HepG2 (cell line): ENCODE measurements around the gene GNAS-AS1. TPM values are rescaled to one million over a fixed set of nuclear protein-coding genes. Genes with fewer than 3 reads are reported as not detected.

ENCODE experiments used
- CHD2 ChIP-seq: IDR thresholded peaks from 2 replicates; pipeline ENCODE4 v1.6.1; 2011; ENCODE audit warnings: low read depth, low read length, improper control_type of control experiment
- E2F2 ChIP-seq: sonication (generic); formaldehyde crosslinking; IDR thresholded peaks from 2 replicates; pipeline ENCODE4 v1.4.0; 2020; ENCODE audit warnings: missing genetic modification reagents, borderline replicate concordance
- FOXP4 ChIP-seq: sonication (generic); formaldehyde crosslinking; IDR thresholded peaks from 2 replicates; pipeline ENCODE4 v1.4.0; 2020; ENCODE audit warnings: missing genetic modification reagents
- HES4 ChIP-seq: sonication (generic); formaldehyde crosslinking; IDR thresholded peaks from 2 replicates; pipeline ENCODE4 v1.9.0; 2021; ENCODE audit warnings: mild to moderate bottlenecking, missing genetic modification reagents, borderline replicate concordance
- HNRNPK ChIP-seq: fragments of 200-400 bp; formaldehyde crosslinking; IDR thresholded peaks from 2 replicates; pipeline ENCODE4 v1.6.1; 2018; ENCODE audit warnings: low read length, low read depth, moderate library complexity, mild to moderate bottlenecking; ENCODE audit not compliant: poor library complexity, severe bottlenecking
- HNRNPLL ChIP-seq: fragments of 200-400 bp; formaldehyde crosslinking; IDR thresholded peaks from 2 replicates; pipeline ENCODE4 v1.6.1; 2017; ENCODE audit warnings: mild to moderate bottlenecking, low read depth, low read length; ENCODE audit not compliant: poor library complexity, severe bottlenecking
- PAF1 ChIP-seq: IDR thresholded peaks from 2 replicates; pipeline ENCODE4 v1.6.1; 2016; ENCODE audit warnings: missing genetic modification reagents, missing compliant biosample characterization
- PRPF4 ChIP-seq: fragments of 200-400 bp; formaldehyde crosslinking; IDR thresholded peaks from 2 replicates; pipeline ENCODE4 v1.6.1; 2016; ENCODE audit warnings: low read length, low read depth; ENCODE audit not compliant: poor library complexity, severe bottlenecking
- RCOR2 ChIP-seq: IDR thresholded peaks from 2 replicates; pipeline ENCODE4 v1.6.1; 2016; ENCODE audit warnings: missing biosample characterization, missing genetic modification reagents
- ZNF333 ChIP-seq: sonication (generic); formaldehyde crosslinking; IDR thresholded peaks from 2 replicates; pipeline ENCODE4 v1.4.0; 2020; ENCODE audit warnings: mild to moderate bottlenecking, missing genetic modification reagents, borderline replicate concordance
- ZNF350 ChIP-seq: sonication (generic); formaldehyde crosslinking; IDR thresholded peaks from 2 replicates; pipeline ENCODE4 v1.4.0; 2020; ENCODE audit warnings: mild to moderate bottlenecking, low read depth, missing genetic modification reagents, borderline replicate concordance
- ZNF484 ChIP-seq: sonication (generic); formaldehyde crosslinking; IDR thresholded peaks from 2 replicates; pipeline ENCODE4 v1.5.1; 2020; ENCODE audit warnings: mild to moderate bottlenecking, low read depth, missing genetic modification reagents, borderline replicate concordance
- ZNF574 ChIP-seq: sonication (generic); formaldehyde crosslinking; IDR thresholded peaks from 2 replicates; pipeline ENCODE4 v1.4.0; 2020; ENCODE audit warnings: missing genetic modification reagents
- ZNF790 ChIP-seq: sonication (generic); formaldehyde crosslinking; IDR thresholded peaks from 2 replicates; pipeline ENCODE4 v1.8.0; 2022; ENCODE audit warnings: missing genetic modification reagents, mild to moderate bottlenecking, borderline replicate concordance
- polyA plus RNA-seq, 8 experiments: library from polyadenylated mRNA; depleted of rRNA in 3 of 8; stranded (reverse) in 7 of 8; unstranded in 1 of 8; fragments of >200 nt; fragmentation: Illumina TruSeq in 4 of 8; extraction: Trizol in 4 of 8; gene quantifications; 2 replicates each; pipeline versions ENCODE4 v1.2.1 to v1.2.3, GENCODE V29; 2011 to 2016; ENCODE audit warnings: low read depth in 4 of 8, missing spikeins in 1 of 8, mixed read lengths in 1 of 8; ENCODE audit not compliant: insufficient read depth in 1 of 8
- total RNA-seq, 5 experiments: library from RNA; depleted of rRNA; stranded (reverse); fragments of >200 nt; fragmentation: Illumina TruSeq; extraction: Trizol; gene quantifications; 2 replicates each; pipeline ENCODE4 v1.2.3, GENCODE V29; 2016; ENCODE audit warnings: low read depth in 1 of 5
- TF ChIP-seq, protein P1 (sequence below): sonication (generic); formaldehyde crosslinking; IDR thresholded peaks from 2 replicates; pipeline ENCODE4 v1.8.1; 2023; ENCODE audit warnings: mild to moderate bottlenecking, inconsistent platforms, moderate library complexity, missing genetic modification reagents, borderline replicate concordance
- TF ChIP-seq, protein P2 (sequence below): sonication (generic); formaldehyde crosslinking; IDR thresholded peaks from 2 replicates; pipeline ENCODE4 v1.4.0; 2020; ENCODE audit warnings: missing genetic modification reagents, borderline replicate concordance

The GNAS-AS1 gene
- total and polyA plus RNA-seq, 2 of the 13 experiments (the other 11 are each of a cell fraction or from before 2014, with no cell fraction given), result not detected

DNA sequence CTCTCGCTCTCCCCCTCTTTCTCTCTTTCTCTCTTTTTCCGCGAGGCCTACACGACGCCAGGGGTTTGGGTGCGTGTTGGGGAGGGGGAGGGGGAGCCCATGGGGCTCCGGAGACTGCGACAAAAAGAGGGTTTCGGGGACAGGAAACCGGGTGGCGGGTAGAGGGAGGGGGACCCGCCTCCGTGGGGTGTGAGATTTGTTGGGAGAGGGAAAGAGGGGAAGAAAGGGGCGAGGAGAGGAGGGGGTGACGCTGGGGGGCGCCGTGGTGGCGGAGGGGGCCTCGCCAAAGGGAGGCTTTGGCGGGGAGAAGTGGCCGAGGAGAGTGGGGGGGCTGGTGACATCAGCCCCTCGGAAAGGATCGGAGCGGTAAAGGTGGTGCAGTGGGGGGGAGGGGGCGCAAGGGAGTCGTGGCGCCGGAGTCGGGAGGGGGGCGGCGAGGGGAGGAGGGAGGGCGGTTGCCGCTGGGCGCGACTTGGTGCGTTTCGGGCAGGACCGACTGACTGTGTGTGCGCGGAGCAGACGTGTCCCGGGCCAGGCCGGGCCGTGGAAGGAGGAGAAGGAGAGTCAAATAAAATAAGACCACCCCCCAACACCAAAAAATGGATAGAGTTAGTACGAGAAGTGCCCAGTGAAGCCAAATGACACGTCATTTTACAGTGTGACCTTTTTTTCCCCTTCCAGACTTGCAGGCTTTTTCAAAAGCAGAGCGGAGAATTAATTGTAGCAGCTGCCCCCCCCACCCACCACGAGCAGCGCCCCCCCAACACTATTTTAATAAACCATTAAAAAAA, 41.6 kb upstream of the GNAS-AS1 start (continued):
- TF ChIP-seq E2F2 (CRISPR knock-in tag), result no peak
- TF ChIP-seq, protein P1, sequence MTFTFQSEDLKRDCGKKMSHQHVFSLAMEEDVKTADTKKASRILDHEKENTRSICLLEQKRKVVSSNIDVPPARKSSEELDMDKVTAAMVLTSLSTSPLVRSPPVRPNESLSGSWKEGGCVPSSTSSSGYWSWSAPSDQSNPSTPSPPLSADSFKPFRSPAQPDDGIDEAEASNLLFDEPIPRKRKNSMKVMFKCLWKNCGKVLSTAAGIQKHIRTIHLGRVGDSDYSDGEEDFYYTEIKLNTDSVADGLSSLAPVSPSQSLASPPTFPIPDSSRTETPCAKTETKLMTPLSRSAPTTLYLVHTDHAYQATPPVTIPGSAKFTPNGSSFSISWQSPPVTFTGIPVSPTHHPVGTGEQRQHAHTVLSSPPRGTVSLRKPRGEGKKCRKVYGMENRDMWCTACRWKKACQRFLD, result peak; percentile 33; the same call in 1 of the 2 replicates
- peak; percentile 38; the same call in 1 of the 2 replicates for TF ChIP-seq ZNF790 (CRISPR knock-in tag)
- TF ChIP-seq ZNF333, result peak; percentile 54; the same call in 1 of the 2 replicates
- 0 out of 2 replicates have a peak, but pooled peaks have one; percentile 49 for TF ChIP-seq ZNF484
- no peak for TF ChIP-seq PAF1
- peak; percentile 33 for TF ChIP-seq FOXP4
- TF ChIP-seq ZNF350 (CRISPR knock-in tag), result peak; percentile 18; the same call in 1 of the 2 replicates
- 0 out of 2 replicates have a peak, but pooled peaks have one; percentile 12 for TF ChIP-seq ZNF574
- TF ChIP-seq, protein P2, sequence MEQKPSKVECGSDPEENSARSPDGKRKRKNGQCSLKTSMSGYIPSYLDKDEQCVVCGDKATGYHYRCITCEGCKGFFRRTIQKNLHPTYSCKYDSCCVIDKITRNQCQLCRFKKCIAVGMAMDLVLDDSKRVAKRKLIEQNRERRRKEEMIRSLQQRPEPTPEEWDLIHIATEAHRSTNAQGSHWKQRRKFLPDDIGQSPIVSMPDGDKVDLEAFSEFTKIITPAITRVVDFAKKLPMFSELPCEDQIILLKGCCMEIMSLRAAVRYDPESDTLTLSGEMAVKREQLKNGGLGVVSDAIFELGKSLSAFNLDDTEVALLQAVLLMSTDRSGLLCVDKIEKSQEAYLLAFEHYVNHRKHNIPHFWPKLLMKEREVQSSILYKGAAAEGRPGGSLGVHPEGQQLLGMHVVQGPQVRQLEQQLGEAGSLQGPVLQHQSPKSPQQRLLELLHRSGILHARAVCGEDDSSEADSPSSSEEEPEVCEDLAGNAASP (CRISPR knock-in tag), result peak; percentile 62; the same call in 1 of the 2 replicates
- TF ChIP-seq HES4, result peak; percentile 74; the same call in 1 of the 2 replicates
- peak; percentile 47; the same call in 1 of the 2 replicates for TF ChIP-seq CHD2
- no peak for TF ChIP-seq RCOR2
- TF ChIP-seq HNRNPLL, result peak; percentile 14
- peak; percentile 90 for TF ChIP-seq HNRNPK
- peak; percentile 69 for TF ChIP-seq PRPF4
